ENCODE data around the gene DMC1. TPM values are rescaled to one million over a fixed set of nuclear protein-coding genes. Genes with fewer than 3 reads are reported as not detected.
A peak's percentile ranks its signal among the peaks of the same experiment; 100 is the strongest.

Gene DMC1
- total RNA-seq, 2 experiments from 2014 or later: 12.3 to 12.5 TPM

- no peaks in the 10 kb centered on the region for H3K27me3 Mint-ChIP-seq
- DNase-seq: peak; percentile 96
- H3K36me3 Mint-ChIP-seq (ENCODE audit: low read depth): peaks cover 45% of the 10 kb centered on the region
- no peaks in the 10 kb centered on the region for H3K9me3 Mint-ChIP-seq
- peak within 1 kb of the TSS; percentile 98 for H3K4me3 Mint-ChIP-seq
- ChIA-PET CTCF (interaction anchor here (0.6 kb wide), 1 partner anchor 300 kb away, joined by 3 read pairs; no protein-coding TSS in a partner anchor), POLR2A (no interaction called here)
- H3K27ac Mint-ChIP-seq: peak within 1 kb of the TSS; percentile 100
- peaks cover 45% of the 10 kb centered on the region for H3K4me1 Mint-ChIP-seq
Measured at GRCh38 chr22:38506118-38506962, 63.6 kb downstream of the DMC1 start, which contains the start of gene DDX17. Gene DDX17, minus strand, starts transcription at chr22:38506311.

- Mint-ChIP-seq H3K27ac (peak overlapping the region; percentile 100), H3K36me3 (ENCODE audit: low read depth) (peaks cover 51% of the 10 kb centered on the region), H3K9me3 (no peaks in the 10 kb centered on the region), H3K4me3 (peak overlapping the region; percentile 98), H3K4me1 (peaks cover 52% of the 10 kb centered on the region), H3K27me3 (no peaks in the 10 kb centered on the region)
- ChIA-PET POLR2A (no interaction called here), CTCF (no interaction called here)
- DNase-seq: peak; percentile 61
Measured at GRCh38 chr22:38505541-38506117, 64.4 kb downstream of the DMC1 start.

- H3K4me1 Mint-ChIP-seq: peaks cover 55% of the 10 kb centered on the region
- ChIA-PET POLR2A (no interaction called here), CTCF (no interaction called here)
- DNase-seq: peak; percentile 65
- no peaks in the 10 kb centered on the region for H3K9me3 Mint-ChIP-seq
- no peaks in the 10 kb centered on the region for H3K27me3 Mint-ChIP-seq
- peak overlapping the region; percentile 98 for H3K4me3 Mint-ChIP-seq
- H3K36me3 Mint-ChIP-seq (ENCODE audit: low read depth): peaks cover 54% of the 10 kb centered on the region
- peak overlapping the region; percentile 100 for H3K27ac Mint-ChIP-seq
Measured at GRCh38 chr22:38504731-38505540, 65.0 kb downstream of the DMC1 start.

GRCh38 chr22:38503021-38503420 lies 67.0 kb downstream of the DMC1 start:
- H3K27ac Mint-ChIP-seq: peak overlapping the region; percentile 76
- H3K36me3 Mint-ChIP-seq (ENCODE audit: low read depth): peaks cover 66% of the 10 kb centered on the region
- no peak for DNase-seq
- peaks cover 65% of the 10 kb centered on the region for H3K4me1 Mint-ChIP-seq
- H3K27me3 Mint-ChIP-seq: no peaks in the 10 kb centered on the region
- ChIA-PET CTCF (interaction anchor here (1.1 to 2.0 kb wide), 2 partner anchors 9 to 13 kb away, joined by 3 to 5 read pairs; no protein-coding TSS in a partner anchor), POLR2A (interaction anchor here (1.1 kb wide), 1 partner anchor 16 kb away, joined by 4 read pairs; no protein-coding TSS in a partner anchor)
- no peaks in the 10 kb centered on the region for H3K9me3 Mint-ChIP-seq
- peak overlapping the region; percentile 98 for H3K4me3 Mint-ChIP-seq

- peaks cover 71% of the 10 kb centered on the region for H3K36me3 Mint-ChIP-seq (ENCODE audit: low read depth)
- peak overlapping the region; percentile 71 for H3K27ac Mint-ChIP-seq
- ChIA-PET POLR2A (interaction anchor here (0.6 to 1.1 kb wide), 2 partner anchors 13 to 15 kb away, joined by 4 read pairs; no protein-coding TSS in a partner anchor), CTCF (interaction anchor here (1.1 to 2.0 kb wide), 2 partner anchors 8 to 12 kb away, joined by 3 to 5 read pairs; no protein-coding TSS in a partner anchor)
- no peaks in the 10 kb centered on the region for H3K27me3 Mint-ChIP-seq
- no peaks in the 10 kb centered on the region for H3K9me3 Mint-ChIP-seq
- peak overlapping the region; percentile 98 for H3K4me3 Mint-ChIP-seq
- DNase-seq: no peak
- H3K4me1 Mint-ChIP-seq: peaks cover 65% of the 10 kb centered on the region
Measured at GRCh38 chr22:38501797-38502672, 67.9 kb downstream of the DMC1 start.

GRCh38 chr22:38497869-38498268 lies 72.1 kb downstream of the DMC1 start:
- CTCF ChIA-PET: no interaction called here
- Mint-ChIP-seq H3K27ac (no peak overlapping the region), H3K36me3 (ENCODE audit: low read depth) (peaks cover 80% of the 10 kb centered on the region), H3K27me3 (no peaks in the 10 kb centered on the region), H3K4me3 (no peak overlapping the region), H3K4me1 (peaks cover 74% of the 10 kb centered on the region), H3K9me3 (no peaks in the 10 kb centered on the region)
- DNase-seq: no peak
- POLR2A ChIA-PET: no interaction called here

- CTCF ChIA-PET: interaction anchor here (1.6 to 2.3 kb wide), 4 partner anchors 7 to 27 kb away, joined by 3 to 5 read pairs (median 5); partner anchors contain the start of gene KDELR3
- Mint-ChIP-seq H3K27ac (peak overlapping the region; percentile 48), H3K36me3 (ENCODE audit: low read depth) (peaks cover 78% of the 10 kb centered on the region), H3K27me3 (no peaks in the 10 kb centered on the region), H3K4me3 (no peak overlapping the region), H3K9me3 (no peaks in the 10 kb centered on the region), H3K4me1 (peaks cover 66% of the 10 kb centered on the region)
- DNase-seq: no peak
- POLR2A ChIA-PET: interaction anchor here (0.6 kb wide), 1 partner anchor 10 kb away, joined by 5 read pairs; no protein-coding TSS in a partner anchor
Measured at GRCh38 chr22:38494939-38495338, 75.0 kb downstream of the DMC1 start.

- H3K27ac Mint-ChIP-seq: peak overlapping the region; percentile 48
- CTCF ChIA-PET: interaction anchor here (1.6 to 2.3 kb wide), 4 partner anchors 8 to 26 kb away, joined by 3 to 5 read pairs (median 5); partner anchors contain the start of gene KDELR3
Measured at GRCh38 chr22:38494498-38494897, 75.5 kb downstream of the DMC1 start.

GRCh38 chr22:38491707-38492348 lies 78.2 kb downstream of the DMC1 start:
- H3K27me3 Mint-ChIP-seq: no peaks in the 10 kb centered on the region
- POLR2A ChIA-PET: no interaction called here
- H3K27ac Mint-ChIP-seq: no peak overlapping the region
- CTCF ChIA-PET: no interaction called here
- no peak overlapping the region for H3K4me3 Mint-ChIP-seq
- peaks cover 79% of the 10 kb centered on the region for H3K36me3 Mint-ChIP-seq (ENCODE audit: low read depth)
- no peak for DNase-seq
- no peaks in the 10 kb centered on the region for H3K9me3 Mint-ChIP-seq
- H3K4me1 Mint-ChIP-seq: peaks cover 60% of the 10 kb centered on the region

More at GRCh38 chr22:38494498-38494897, 75.5 kb downstream of the DMC1 start:
- Mint-ChIP-seq H3K36me3 (ENCODE audit: low read depth) (peaks cover 81% of the 10 kb centered on the region), H3K4me3 (no peak overlapping the region), H3K9me3 (no peaks in the 10 kb centered on the region), H3K27me3 (no peaks in the 10 kb centered on the region), H3K4me1 (peaks cover 68% of the 10 kb centered on the region)
- DNase-seq: no peak
- POLR2A ChIA-PET: interaction anchor here (0.6 kb wide), 1 partner anchor 10 kb away, joined by 5 read pairs; no protein-coding TSS in a partner anchor

GRCh38 chr22:38490915-38491314 lies 79.1 kb downstream of the DMC1 start:
- no peaks in the 10 kb centered on the region for H3K9me3 Mint-ChIP-seq
- ChIA-PET POLR2A (no interaction called here), CTCF (interaction anchor here (1.1 to 1.9 kb wide), 2 partner anchors 12 to 14 kb away, joined by 3 to 4 read pairs; no protein-coding TSS in a partner anchor)
- H3K36me3 Mint-ChIP-seq (ENCODE audit: low read depth): peaks cover 81% of the 10 kb centered on the region
- no peak for DNase-seq
- H3K4me1 Mint-ChIP-seq: peaks cover 60% of the 10 kb centered on the region
- peak overlapping the region; percentile 76 for H3K27ac Mint-ChIP-seq
- no peaks in the 10 kb centered on the region for H3K27me3 Mint-ChIP-seq
- H3K4me3 Mint-ChIP-seq: no peak overlapping the region

GRCh38 chr22:38490475-38490874 lies 79.5 kb downstream of the DMC1 start:
- no peak for DNase-seq
- H3K4me1 Mint-ChIP-seq: peaks cover 60% of the 10 kb centered on the region
- H3K36me3 Mint-ChIP-seq (ENCODE audit: low read depth): peaks cover 83% of the 10 kb centered on the region
- peak overlapping the region; percentile 76 for H3K27ac Mint-ChIP-seq
- no peak overlapping the region for H3K4me3 Mint-ChIP-seq
- CTCF ChIA-PET: interaction anchor here (1.1 to 1.9 kb wide), 2 partner anchors 12 to 14 kb away, joined by 3 to 4 read pairs; no protein-coding TSS in a partner anchor
- POLR2A ChIA-PET: no interaction called here
- H3K27me3 Mint-ChIP-seq: no peaks in the 10 kb centered on the region
- no peaks in the 10 kb centered on the region for H3K9me3 Mint-ChIP-seq

All from activated CD4-positive, alpha-beta T cell treated with anti-CD3 and anti-CD28 coated beads, Interleukin-2, amount 10 ng/mL, durations not matched to agents 7 days and 5 days (primary cell).